ENCODE results near the gene ARHGEF17.

The ARHGEF17 gene

GRCh38 chr11:73359930-73360742 lies 52.1 kb downstream of the ARHGEF17 start:
- DNase-seq = peak; percentile 73

GRCh38 chr11:73360743-73361369 lies 52.8 kb downstream of the ARHGEF17 start:
- no peak for DNase-seq

GRCh38 chr11:73361953-73362776 lies 54.1 kb downstream of the ARHGEF17 start:
- DNase-seq = no peak

- no peak for DNase-seq
Observed at GRCh38 chr11:73363147-73363546, 55.1 kb downstream of the ARHGEF17 start.

- no peak for DNase-seq
Observed at GRCh38 chr11:73365352-73366264, 57.5 kb downstream of the ARHGEF17 start.

- no peak for DNase-seq
Observed at GRCh38 chr11:73366265-73366610, 58.2 kb downstream of the ARHGEF17 start.

GRCh38 chr11:73366953-73367352 lies 58.9 kb downstream of the ARHGEF17 start:
- DNase-seq = no peak

- no peak for DNase-seq
Observed at GRCh38 chr11:73367482-73368024, 59.5 kb downstream of the ARHGEF17 start.

- DNase-seq = peak; percentile 62
Observed at GRCh38 chr11:73372375-73372993, 64.4 kb downstream of the ARHGEF17 start.

GRCh38 chr11:73374151-73374550 lies 66.1 kb downstream of the ARHGEF17 start:
- DNase-seq = no peak

GRCh38 chr11:73375830-73376159 lies 67.7 kb downstream of the ARHGEF17 start:
- peak; percentile 97 for DNase-seq

GRCh38 chr11:73376160-73376802 lies 68.2 kb downstream of the ARHGEF17 start, which contains the start of gene RELT:
Gene RELT (plus strand): TSS chr11:73376399. CDS start chr11:73389137, 12,738 bp downstream.
- DNase-seq = no peak

- peak; percentile 83 for DNase-seq
Observed at GRCh38 chr11:73376803-73377629, 68.9 kb downstream of the ARHGEF17 start.

GRCh38 chr11:73379189-73379880 lies 71.3 kb downstream of the ARHGEF17 start:
- peak; percentile 38 for DNase-seq

GRCh38 chr11:73380331-73380730 lies 72.3 kb downstream of the ARHGEF17 start:
- no peak for DNase-seq

- DNase-seq = no peak
Observed at GRCh38 chr11:73380897-73381410, 72.9 kb downstream of the ARHGEF17 start.

- DNase-seq = peak; percentile 63
Observed at GRCh38 chr11:73381589-73381988, 73.5 kb downstream of the ARHGEF17 start.

GRCh38 chr11:73382183-73382582 lies 74.1 kb downstream of the ARHGEF17 start:
- DNase-seq = no peak

GRCh38 chr11:73382747-73383146 lies 74.7 kb downstream of the ARHGEF17 start:
- DNase-seq = no peak
